ENCODE results near the gene ITIH3. TPM values are rescaled to one million over a fixed set of nuclear protein-coding genes. Genes with fewer than 3 reads are reported as not detected.

ITIH3 gene
- total and polyA plus RNA-seq, 2 of the 4 experiments (the other 2 are of a cell fraction) = 0.72 to 0.94 TPM

GRCh38 chr3:52830535-52831258 lies 36.1 kb downstream of the ITIH3 start, which contains the start of gene ITIH4:
Gene ITIH4, minus strand, starts transcription at chr3:52830672. Its CDS starts 30 bp downstream, at chr3:52830642.
- Histone ChIP-seq H3K9me1 (ENCODE audit: insufficient read depth, low read length) (peaks cover 14% of the 10 kb centered on the region; the same call in 1 of the 2 replicates), H3K56ac (ENCODE audit: extremely low read depth, insufficient read depth, low read length) (no peak within 1 kb of the TSS), H3K79me1 (ENCODE audit: low read depth in 1 of 2, low read length in 2 of 2) (no peaks in the 10 kb centered on the region), H3K23ac (ENCODE audit: low read depth, low read length) (no peak within 1 kb of the TSS), H2BK20ac (ENCODE audit: low read depth, low read length) (no peak within 1 kb of the TSS), H3K4me1 (ENCODE audit: control insufficient read depth, insufficient read depth, low read length) (peaks cover 18% of the 10 kb centered on the region), H4K91ac (ENCODE audit: insufficient read depth, low read depth, low read length) (no peak within 1 kb of the TSS), H4K5ac (ENCODE audit: low read depth, low read length) (no peak within 1 kb of the TSS), H2AK9ac (replicated peaks; ENCODE audit: low read depth, low read length, poor library complexity) (no peak within 1 kb of the TSS), H2AK5ac (ENCODE audit: low read depth, low read length) (no peak within 1 kb of the TSS), H3K4ac (ENCODE audit: low read depth, low read length) (no peak within 1 kb of the TSS), H4K8ac (ENCODE audit: low read depth in 2 of 2, low read length in 2 of 2) (no peak within 1 kb of the TSS), H2BK15ac (ENCODE audit: low read depth, low read length) (no peak within 1 kb of the TSS), H3K9me3 (ENCODE audit: control insufficient read depth, insufficient read depth, low read length) (no peaks in the 10 kb centered on the region), H2BK5ac (ENCODE audit: low read depth, low read length, poor library complexity, severe bottlenecking) (no peak within 1 kb of the TSS), H3K36me3 (ENCODE audit: control insufficient read depth, insufficient read depth, low read length) (no peaks in the 10 kb centered on the region), H3K9ac (ENCODE audit: low read depth, low read length) (no peak within 1 kb of the TSS), H3K4me2 (ENCODE audit: low read depth, low read length) (no peak within 1 kb of the TSS), H3K14ac (replicated peaks; ENCODE audit: low read depth, low read length) (no peak within 1 kb of the TSS), H2AFZ (replicated peaks; ENCODE audit: low read length, poor library complexity) (no peak within 1 kb of the TSS), H3K18ac (ENCODE audit: low read depth, low read length) (no peak within 1 kb of the TSS), H3K27me3 (ENCODE audit: control insufficient read depth, insufficient read depth, low read length) (peaks cover under 1% of the 10 kb centered on the region; the same call in 1 of the 2 replicates), H2BK120ac (ENCODE audit: low read depth, low read length) (no peak within 1 kb of the TSS), H3K4me3 (ENCODE audit: insufficient read depth, low read depth, low read length) (no peak within 1 kb of the TSS), H3K27ac (ENCODE audit: insufficient read depth, low read length) (no peak within 1 kb of the TSS), H4K20me1 (ENCODE audit: insufficient read depth, low read length) (no peaks in the 10 kb centered on the region)
- in situ Hi-C loops (cut with MboI; ENCODE audit: low sequenced_read_pairs) (no loop called here), intact Hi-C loops (cut with micrococcal nuclease) (no loop called here), dilution Hi-C loops (cut with HindIII; ENCODE audit: low sequenced_read_pairs, unreplicated experiment) (no loop called here)
- no peak for TF ChIP-seq MAFK (IDR thresholded peaks at IDR 0.05; ENCODE audit: low read depth, low read length)
- ATAC-seq (ENCODE audit: low read depth) (no peak), DNase-seq (no peak)
- BruUV-seq (replicated peaks) = no TSS peak
- CTCF ChIA-PET = no interaction called here
- 67% methylated on average over 4 of the region's 16 CpGs; no CpG with 5 or more reads in 1 of the 2 experiments for WGBS, 2 experiments (ENCODE audit: extremely low coverage in 2 of 2, insufficient read length in 1 of 2)
- POLR2A ChIA-PET (ENCODE audit: unreplicated experiment) = no interaction called here

Measured in IMR-90 (cell line).